ENCODE measurements around the gene ACBD7.

ACBD7 gene

GRCh38 chr10:15091418-15091817 lies 2.8 kb upstream of the ACBD7 start:
- no peak for DNase-seq (ENCODE audit: low read depth)

GRCh38 chr10:15084502-15084922 lies 4.1 kb downstream of the ACBD7 start:
- peak; percentile 96 for DNase-seq (ENCODE audit: low read depth)

- no peak for DNase-seq (ENCODE audit: low read depth)
Observed at GRCh38 chr10:15083674-15084501, 4.7 kb downstream of the ACBD7 start.

- DNase-seq (ENCODE audit: low read depth), result no peak
Observed at GRCh38 chr10:15075421-15075820, 13.2 kb downstream of the ACBD7 start.

GRCh38 chr10:15072358-15072757 lies 16.2 kb downstream of the ACBD7 start:
- no peak for DNase-seq (ENCODE audit: low read depth)

- no peak for DNase-seq (ENCODE audit: low read depth)
Observed at GRCh38 chr10:15069230-15069629, 19.3 kb downstream of the ACBD7 start.

GRCh38 chr10:15068802-15069201 lies 19.8 kb downstream of the ACBD7 start:
- DNase-seq (ENCODE audit: low read depth), result peak; percentile 10

GRCh38 chr10:15067154-15067553 lies 21.4 kb downstream of the ACBD7 start:
- DNase-seq (ENCODE audit: low read depth), result no peak

GRCh38 chr10:15060638-15061037 lies 27.9 kb downstream of the ACBD7 start:
- DNase-seq (ENCODE audit: low read depth), result no peak

GRCh38 chr10:15059914-15060313 lies 28.7 kb downstream of the ACBD7 start:
- no peak for DNase-seq (ENCODE audit: low read depth)

GRCh38 chr10:15058689-15059088 lies 29.9 kb downstream of the ACBD7 start:
- no peak for DNase-seq (ENCODE audit: low read depth)

GRCh38 chr10:15053061-15053460 lies 35.5 kb downstream of the ACBD7 start:
- no peak for DNase-seq (ENCODE audit: low read depth)

GRCh38 chr10:15052121-15052520 lies 36.5 kb downstream of the ACBD7 start:
- DNase-seq (ENCODE audit: low read depth), result no peak

GRCh38 chr10:15049533-15049932 lies 39.0 kb downstream of the ACBD7 start:
- no peak for DNase-seq (ENCODE audit: low read depth)

- no peak for DNase-seq (ENCODE audit: low read depth)
Observed at GRCh38 chr10:15046626-15047025, 42.0 kb downstream of the ACBD7 start.

- DNase-seq (ENCODE audit: low read depth), result no peak
Observed at GRCh38 chr10:15045380-15045779, 43.2 kb downstream of the ACBD7 start.

- peak; percentile 38 for DNase-seq (ENCODE audit: low read depth)
Observed at GRCh38 chr10:15043674-15044073, 44.9 kb downstream of the ACBD7 start, which contains the start of gene OLAH. Gene OLAH, plus strand, starts transcription at chr10:15043943. Its CDS starts 3,346 bp downstream, at chr10:15047289.

GRCh38 chr10:15038416-15038815 lies 50.2 kb downstream of the ACBD7 start:
- DNase-seq (ENCODE audit: low read depth), result no peak

- DNase-seq (ENCODE audit: low read depth), result no peak
Observed at GRCh38 chr10:15037691-15038090, 50.9 kb downstream of the ACBD7 start.

GRCh38 chr10:15035385-15036301 lies 52.9 kb downstream of the ACBD7 start:
- DNase-seq (ENCODE audit: low read depth), result peak; percentile 72

- DNase-seq (ENCODE audit: low read depth), result no peak
Observed at GRCh38 chr10:15027741-15028140, 60.8 kb downstream of the ACBD7 start.
